Tracheal epithelial cell (primary cell): Measurements from ENCODE around the gene GMNC. TPM values are rescaled to one million over a fixed set of nuclear protein-coding genes. Genes with fewer than 3 reads are reported as not detected.

Experiments
- total RNA-seq: library from RNA; depleted of rRNA; stranded (reverse); fragments of >200 nt; gene quantifications from 2 replicates; pipeline ENCODE4 v1.2.1, GENCODE V29; 2014

Gene GMNC
- not detected in 2 replicates for total RNA-seq

DNA sequence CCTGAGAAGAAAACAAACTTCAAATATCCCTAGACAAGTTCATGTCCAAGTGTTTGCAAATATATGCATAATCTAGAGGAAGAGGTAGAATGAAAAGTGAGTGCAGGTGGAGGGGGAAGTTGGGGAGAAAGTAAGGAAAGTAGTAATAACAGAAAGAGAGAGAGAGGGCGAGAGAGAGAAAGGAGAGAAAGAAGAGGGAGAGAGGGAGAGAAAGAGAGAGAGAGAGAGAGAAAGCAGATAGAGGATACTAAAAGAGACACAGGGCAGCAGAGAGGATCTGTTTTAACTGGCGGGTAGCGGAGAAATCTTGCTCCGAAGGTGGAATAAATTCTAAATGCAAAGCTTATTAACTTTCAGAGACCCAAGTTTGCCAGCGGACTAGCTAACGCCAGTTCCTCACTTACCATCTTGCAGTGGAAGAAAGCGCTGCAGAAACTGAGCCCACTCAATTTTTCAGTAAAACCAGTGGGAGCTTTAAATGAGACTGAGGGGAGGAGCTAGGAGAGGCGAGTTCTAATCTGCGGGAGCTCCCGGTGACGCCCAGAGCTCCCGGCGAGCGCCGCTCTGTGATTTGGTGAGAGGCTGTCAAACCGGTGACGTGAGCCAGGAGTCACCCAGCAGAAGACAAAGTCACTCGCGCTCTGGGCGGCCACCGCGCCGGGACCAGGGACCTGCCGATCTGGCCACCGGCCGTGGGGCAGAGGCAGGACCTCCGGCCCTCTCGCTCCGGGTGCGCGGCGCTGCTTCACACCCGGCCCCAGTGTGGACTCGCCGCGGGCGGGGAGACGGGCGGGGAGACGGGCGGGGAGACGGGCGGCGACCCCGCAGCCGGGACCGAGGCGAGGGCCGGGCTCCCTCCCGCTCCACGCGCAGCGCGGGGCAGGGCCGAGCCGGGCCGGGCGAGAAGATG lies at the start of gene GMNC:
GMNC (minus strand) TSS at position 486 of the 910 bp plus-strand sequence; CDS start at position 407, 79 bp downstream.

